Lung (tissue), 12 donors: ENCODE measurements around the gene CDC42BPB. TPM values are rescaled to one million over a fixed set of nuclear protein-coding genes. Genes with fewer than 3 reads are reported as not detected.

Source experiments
- ATAC-seq: fragments of 200-7000 bp; cut with Tn5 transposase; one replicate; pipeline ENCODE4 v1.9.1; 2020; ENCODE audit warnings: moderate number of reproducible peaks; ENCODE audit not compliant: insufficient read depth, low FRiP score
- DNase-seq, 3 donors: peaks; one replicate each; pipeline ENCODE4 v3.0.0-alpha.2; 2013 to 2017
- H3K27ac ChIP-seq, 2 donors: one replicate each; pipeline ENCODE4 v1.5.1; 2013; ENCODE audit warnings: mild to moderate bottlenecking in 2 of 2, moderate library complexity in 2 of 2, control low read depth in 1 of 2, inconsistent platforms in 1 of 2, low read depth in 1 of 2, low read length in 1 of 2
- H3K27me3 ChIP-seq, 3 donors: one replicate each; pipeline ENCODE4 v1.5.1; 2013; ENCODE audit warnings: low read length in 2 of 3; ENCODE audit not compliant: control insufficient read depth in 3 of 3, insufficient read depth in 3 of 3
- H3K36me3 ChIP-seq, 4 donors: one replicate each; pipeline ENCODE4 v1.5.1; 2013; ENCODE audit warnings: low read length in 4 of 4, mild to moderate bottlenecking in 1 of 4, moderate library complexity in 1 of 4; ENCODE audit not compliant: control insufficient read depth in 4 of 4, insufficient read depth in 4 of 4
- H3K4me1 ChIP-seq, 5 donors: one replicate each; pipeline ENCODE4 v1.5.1; 2013; ENCODE audit warnings: low read length in 5 of 5, mild to moderate bottlenecking in 2 of 5, moderate library complexity in 1 of 5; ENCODE audit not compliant: control insufficient read depth in 5 of 5, insufficient read depth in 5 of 5
- H3K4me3 ChIP-seq: one replicate; pipeline ENCODE4 v1.5.1; 2013; ENCODE audit warnings: mild to moderate bottlenecking, control low read depth, moderate library complexity
- H3K9ac ChIP-seq, 2 donors: one replicate each; pipeline ENCODE4 v1.5.1; 2013; ENCODE audit warnings: low read length in 2 of 2, control low read depth in 1 of 2; ENCODE audit not compliant: insufficient read depth in 1 of 2
- H3K9me3 ChIP-seq, 4 donors: one replicate each; pipeline ENCODE4 v1.5.1; 2013; ENCODE audit warnings: low read length in 3 of 4, mild to moderate bottlenecking in 1 of 4, moderate library complexity in 1 of 4; ENCODE audit not compliant: control insufficient read depth in 4 of 4, insufficient read depth in 3 of 4
- WGBS, 2 donors: extraction: QIAGEN DNeasy Blood & Tissue Kit; methylation state at CpG; one replicate each; pipeline ENCODE4 v1.1.7; 2013; 5-methylcytosine and 5-hydroxymethylcytosine counted together
- polyA plus RNA-seq, 2 donors: library from polyadenylated mRNA; stranded (reverse); fragments of 200-250 nt; gene quantifications; one replicate each; pipeline ENCODE4 v1.2.1, GENCODE V29; 2013
- total RNA-seq, 2 donors: library from RNA; depleted of rRNA in 1 of 2; stranded (reverse); fragments of >200 nt in 1 of 2; gene quantifications; one replicate each; pipeline ENCODE4 v1.2.1, GENCODE V29; 2014 to 2021
- TF ChIP-seq, protein P1 (sequence below): IDR thresholded peaks from 2 replicates; pipeline ENCODE4 v1.5.1; 2012; ENCODE audit warnings: mild to moderate bottlenecking; ENCODE audit errors: control extremely low read depth, extremely low read depth
- donor health status: control.
- donor health status: control.
- donor health status: Bipolar disorder and iron deficiency.
- donor health status: healthy.
- donor health status: DM: yes; HTN: yes; CAD: no.

The CDC42BPB gene
- total and polyA plus RNA-seq, 4 donors = 39.3 to 97.9 (median 66.6) TPM

DNA sequence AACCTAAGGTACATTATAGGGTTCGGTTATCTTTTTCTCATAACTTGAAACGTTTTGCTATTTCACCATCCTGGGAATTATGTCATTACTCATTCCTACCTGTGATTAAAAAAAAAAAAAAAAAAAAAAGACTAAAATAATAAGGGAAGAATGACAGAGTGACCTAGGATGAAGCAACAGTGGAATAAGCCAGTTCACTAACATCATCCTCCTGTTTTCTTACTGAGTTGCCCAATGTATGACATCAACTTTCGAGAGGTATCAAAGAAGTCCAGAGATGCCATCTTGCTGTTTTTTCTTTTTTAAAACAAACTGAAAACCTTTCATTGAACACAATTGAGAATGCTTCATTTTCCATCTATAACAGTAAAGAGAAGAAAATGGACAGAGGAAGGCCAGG is 92.1 kb downstream of the CDC42BPB start:
- no peak for ATAC-seq
- Histone ChIP-seq H3K27ac (no peak overlapping the region), H3K4me1 (no peaks in the 10 kb centered on the region), H3K27me3 (no peaks in the 10 kb centered on the region), H3K4me3 (no peak overlapping the region), H3K9me3 (no peaks in the 10 kb centered on the region), H3K36me3 (peaks cover 40 to 68% (median 60%) of the 10 kb centered on the region in 4 donors), H3K9ac (no peak overlapping the region)
- TF ChIP-seq, protein P1, sequence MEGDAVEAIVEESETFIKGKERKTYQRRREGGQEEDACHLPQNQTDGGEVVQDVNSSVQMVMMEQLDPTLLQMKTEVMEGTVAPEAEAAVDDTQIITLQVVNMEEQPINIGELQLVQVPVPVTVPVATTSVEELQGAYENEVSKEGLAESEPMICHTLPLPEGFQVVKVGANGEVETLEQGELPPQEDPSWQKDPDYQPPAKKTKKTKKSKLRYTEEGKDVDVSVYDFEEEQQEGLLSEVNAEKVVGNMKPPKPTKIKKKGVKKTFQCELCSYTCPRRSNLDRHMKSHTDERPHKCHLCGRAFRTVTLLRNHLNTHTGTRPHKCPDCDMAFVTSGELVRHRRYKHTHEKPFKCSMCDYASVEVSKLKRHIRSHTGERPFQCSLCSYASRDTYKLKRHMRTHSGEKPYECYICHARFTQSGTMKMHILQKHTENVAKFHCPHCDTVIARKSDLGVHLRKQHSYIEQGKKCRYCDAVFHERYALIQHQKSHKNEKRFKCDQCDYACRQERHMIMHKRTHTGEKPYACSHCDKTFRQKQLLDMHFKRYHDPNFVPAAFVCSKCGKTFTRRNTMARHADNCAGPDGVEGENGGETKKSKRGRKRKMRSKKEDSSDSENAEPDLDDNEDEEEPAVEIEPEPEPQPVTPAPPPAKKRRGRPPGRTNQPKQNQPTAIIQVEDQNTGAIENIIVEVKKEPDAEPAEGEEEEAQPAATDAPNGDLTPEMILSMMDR = no peak
- 89% methylated on average over 3 of the region's 3 CpGs for WGBS, 2 donors
- DNase-seq = no peak

DNA sequence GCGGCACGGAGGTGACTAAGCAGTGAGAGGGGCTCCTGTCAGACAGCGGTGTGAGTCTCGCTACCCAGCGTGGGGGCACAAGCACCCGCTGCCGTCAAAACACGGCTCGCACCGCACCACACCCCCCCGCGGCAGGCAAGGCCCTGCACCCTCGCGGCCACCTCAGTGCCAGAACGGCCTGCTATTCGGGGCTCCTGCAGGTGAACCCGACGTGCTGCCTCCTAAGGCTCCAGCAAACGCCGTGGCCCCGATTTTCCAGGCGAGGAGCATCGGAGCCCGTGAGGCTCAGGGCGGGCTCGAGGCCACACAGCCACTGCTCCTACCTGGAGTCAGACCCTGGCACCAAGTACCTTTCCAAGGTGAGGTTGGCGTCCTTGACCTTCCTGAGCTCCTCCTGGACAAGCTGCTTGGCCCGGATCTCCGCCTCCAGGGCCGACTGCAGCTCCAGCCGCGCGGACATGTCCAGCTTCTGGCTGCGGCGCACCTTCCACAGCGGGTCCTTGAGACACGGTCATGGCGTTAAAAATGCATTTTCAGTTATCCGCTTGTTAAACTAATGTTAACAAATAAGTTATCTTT is 93.1 kb downstream of the CDC42BPB start:
- no peaks in the 10 kb centered on the region for H3K27me3 ChIP-seq
- no peak overlapping the region for H3K4me3 ChIP-seq
- no peak overlapping the region for H3K27ac ChIP-seq
- H3K9ac ChIP-seq = no peak overlapping the region
- DNase-seq (no peak), ATAC-seq (no peak)
- WGBS, 2 donors = 95 to 97% methylated on average over 39 of the region's 39 CpGs
- H3K9me3 ChIP-seq = no peaks in the 10 kb centered on the region
- H3K36me3 ChIP-seq = peaks cover 40 to 66% (median 61%) of the 10 kb centered on the region in 4 donors
- TF ChIP-seq, protein P1 = no peak
- H3K4me1 ChIP-seq = no peaks in the 10 kb centered on the region

DNA sequence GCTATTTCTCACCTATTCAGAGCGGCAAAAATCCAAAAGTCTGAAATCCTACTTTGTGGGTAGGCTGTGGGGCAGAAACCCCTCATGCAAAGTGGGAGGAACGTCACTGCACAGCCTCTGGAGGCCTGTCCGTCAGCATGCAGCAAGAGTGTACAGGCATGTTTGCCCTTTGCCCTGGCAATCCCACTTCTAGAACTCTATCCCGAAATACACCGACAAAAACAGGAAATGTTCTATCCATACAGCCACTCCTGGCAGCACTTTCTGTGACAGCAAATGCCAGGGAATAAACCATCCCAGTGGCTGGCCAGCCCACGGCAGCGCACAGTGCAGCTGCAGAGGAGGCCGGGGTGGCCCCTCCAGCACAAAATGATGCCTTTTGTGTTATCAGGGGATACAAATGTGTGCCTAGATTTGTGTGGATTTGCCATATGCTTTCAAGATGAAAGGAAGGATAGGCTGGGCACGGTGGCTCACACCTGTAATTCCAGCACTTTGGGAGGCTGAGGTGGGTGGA is 95.2 kb downstream of the CDC42BPB start:
- Histone ChIP-seq H3K9ac (no peak overlapping the region), H3K27ac (no peak overlapping the region), H3K36me3 (peaks cover 43 to 64% (median 63%) of the 10 kb centered on the region in 4 donors), H3K4me1 (no peaks in the 10 kb centered on the region), H3K9me3 (no peaks in the 10 kb centered on the region), H3K27me3 (no peaks in the 10 kb centered on the region), H3K4me3 (no peak overlapping the region)
- TF ChIP-seq, protein P1 = no peak
- 81 to 94% methylated on average over 9 of the region's 9 CpGs for WGBS, 2 donors
- ATAC-seq = no peak
- DNase-seq = no peak

DNA sequence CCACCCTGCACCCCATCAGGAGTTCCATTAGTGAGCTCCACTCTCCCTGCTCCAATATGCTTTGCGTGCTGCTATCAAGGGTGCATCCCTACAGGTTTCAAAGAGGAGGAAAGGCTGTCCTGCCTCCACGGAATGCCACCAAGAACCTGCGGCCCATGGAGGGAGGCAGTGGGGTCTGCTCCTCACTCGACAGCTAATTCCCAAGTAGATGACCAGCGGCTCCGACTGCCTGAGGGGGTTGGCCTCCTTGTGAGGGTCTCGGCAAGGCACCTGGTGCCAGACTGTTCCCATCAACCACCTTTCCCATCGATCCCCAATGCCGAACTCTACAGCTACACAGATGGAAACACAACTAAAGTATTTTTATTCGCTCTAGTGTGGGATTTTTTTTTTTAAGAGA is 98.9 kb downstream of the CDC42BPB start:
- Histone ChIP-seq H3K27ac (no peak overlapping the region), H3K4me1 (no peaks in the 10 kb centered on the region), H3K9ac (no peak overlapping the region), H3K4me3 (no peak overlapping the region), H3K36me3 (peaks cover 26 to 66% (median 53%) of the 10 kb centered on the region in 4 donors), H3K27me3 (no peaks in the 10 kb centered on the region), H3K9me3 (no peaks in the 10 kb centered on the region)
- 96 to 98% methylated on average over 10 of the region's 10 CpGs for WGBS, 2 donors
- TF ChIP-seq, protein P1 = no peak
- ATAC-seq (no peak), DNase-seq (no peak)
